Mucosa of descending colon (tissue), 3 donors: Measurements from ENCODE around the gene ZBTB44. TPM values are rescaled to one million over a fixed set of nuclear protein-coding genes. Genes with fewer than 3 reads are reported as not detected.

Source experiments
- ATAC-seq: fragments of 200-7000 bp; cut with Tn5 transposase; one replicate; pipeline ENCODE4 v1.9.1; 2020; ENCODE audit warnings: mild to moderate bottlenecking, moderate library complexity
- DNase-seq, 3 donors: peaks; one replicate each; pipeline ENCODE4 v3.0.0-alpha.2; 2020
- H3K36me3 ChIP-seq: fragments of 200-600 bp; one replicate; pipeline ENCODE4 v1.8.0; 2021; ENCODE audit warnings: low read depth, mild to moderate bottlenecking
- H3K4me1 ChIP-seq: fragments of 200-600 bp; one replicate; pipeline ENCODE4 v1.8.0; 2021; ENCODE audit warnings: low read depth, mild to moderate bottlenecking
- H3K4me3 ChIP-seq: fragments of 200-600 bp; one replicate; pipeline ENCODE4 v1.8.0; 2021; ENCODE audit warnings: mild to moderate bottlenecking
- H3K9me3 ChIP-seq: fragments of 200-600 bp; one replicate; pipeline ENCODE4 v1.8.0; 2021; ENCODE audit warnings: mild to moderate bottlenecking
- CTCF ChIP-seq: fragments of 200-600 bp; IDR thresholded peaks from one replicate; pipeline ENCODE4 v1.8.0; 2022; ENCODE audit warnings: antibody characterized with exemption, mild to moderate bottlenecking
- intact Hi-C, 2 donors: fragments of 100-400 bp; cut with DNase I in 1 of 2; cut with micrococcal nuclease in 1 of 2; formaldehyde crosslinking; loops; one replicate each; pipeline versions ENCODE4 v1.11.0 to v1.11.1; 2022; cut with DNase I, micrococcal nuclease
- total RNA-seq, 3 donors: library from RNA; stranded (reverse); fragmentation: NEBNext Ultra II Directional in 2 of 3; extraction: Animal tissue kit (Norgen Biotek cat#: 25700) in 2 of 3; gene quantifications; one replicate each; pipeline versions ENCODE4 v1.2.1 to v1.2.4, GENCODE V29; 2021 to 2023
- donor health status: DM: no; HTN: no; CAD: no; lungs with moderate emphysema.
- donor health status: DM: no; HTN: no; CAD: no.
- donor health status: DM: no; HTN: yes; CAD: no.

Gene ZBTB44
- total RNA-seq, 3 donors from 2014 or later = 26.5 to 56.8 (median 32.4) TPM

GRCh38 chr11:130308886-130309285 lies 5.8 kb downstream of the ZBTB44 start:
- ATAC-seq (no peak), DNase-seq (no peak)
- no peaks in the 10 kb centered on the region for H3K4me1 ChIP-seq
- H3K4me3 ChIP-seq = no peak overlapping the region
- TF ChIP-seq CTCF = no peak
- intact Hi-C loops = no loop called here
- H3K36me3 ChIP-seq = no peaks in the 10 kb centered on the region
- peaks cover 7% of the 10 kb centered on the region for H3K9me3 ChIP-seq

GRCh38 chr11:130308059-130308458 lies 6.7 kb downstream of the ZBTB44 start:
- TF ChIP-seq CTCF = no peak
- H3K4me1 ChIP-seq = no peaks in the 10 kb centered on the region
- ATAC-seq = no peak

GRCh38 chr11:130304651-130305050 lies 10.1 kb downstream of the ZBTB44 start:
- ATAC-seq (no peak), DNase-seq (no peak)
- no peak overlapping the region for H3K4me3 ChIP-seq
- H3K36me3 ChIP-seq = no peaks in the 10 kb centered on the region
- peaks cover 7% of the 10 kb centered on the region for H3K9me3 ChIP-seq
- intact Hi-C loops = no loop called here
- TF ChIP-seq CTCF = no peak
- H3K4me1 ChIP-seq = no peaks in the 10 kb centered on the region

More at GRCh38 chr11:130308059-130308458, 6.7 kb downstream of the ZBTB44 start:
- DNase-seq = no peak
- intact Hi-C loops = no loop called here
- H3K9me3 ChIP-seq = peaks cover 7% of the 10 kb centered on the region
- no peaks in the 10 kb centered on the region for H3K36me3 ChIP-seq
- no peak overlapping the region for H3K4me3 ChIP-seq

- no peak for DNase-seq
- ATAC-seq = no peak
- TF ChIP-seq CTCF = no peak
- H3K36me3 ChIP-seq = no peaks in the 10 kb centered on the region
- H3K4me1 ChIP-seq = no peaks in the 10 kb centered on the region
- intact Hi-C loops = no loop called here
- H3K4me3 ChIP-seq = no peak overlapping the region
- peaks cover 7% of the 10 kb centered on the region for H3K9me3 ChIP-seq
These were observed 13.7 kb downstream of the ZBTB44 start for GRCh38 chr11:130301002-130301401.

GRCh38 chr11:130300567-130300966 lies 14.2 kb downstream of the ZBTB44 start:
- intact Hi-C loops = no loop called here
- ATAC-seq (no peak), DNase-seq (no peak)
- H3K4me1 ChIP-seq = no peaks in the 10 kb centered on the region
- no peak for TF ChIP-seq CTCF
- H3K9me3 ChIP-seq = peaks cover 6% of the 10 kb centered on the region
- H3K4me3 ChIP-seq = no peak overlapping the region
- no peaks in the 10 kb centered on the region for H3K36me3 ChIP-seq

- no peak for TF ChIP-seq CTCF
- no peaks in the 10 kb centered on the region for H3K4me1 ChIP-seq
- peaks cover under 1% of the 10 kb centered on the region for H3K9me3 ChIP-seq
- DNase-seq = no peak
- ATAC-seq = no peak
- H3K36me3 ChIP-seq = no peaks in the 10 kb centered on the region
- H3K4me3 ChIP-seq = no peak overlapping the region
- intact Hi-C loops = no loop called here
These were observed 14.7 kb downstream of the ZBTB44 start for GRCh38 chr11:130299978-130300377.
